Endothelial cell of umbilical vein (primary cell): ENCODE data around the gene RFX7. TPM values are rescaled to one million over a fixed set of nuclear protein-coding genes. Genes with fewer than 3 reads are reported as not detected.

Experiments used
- BruUV-seq: library from RNA; stranded (reverse); fragments of 400-500 nt; replicated peaks from 2 replicates; lab custom pipeline; 2021; lab: Mats Ljungman, UMichigan
- CTCF ChIA-PET: fragments of 300-600, 350-600 bp; sonication (Branson Sonifier 250); formaldehyde crosslinking; loops from one replicate; lab custom pipeline; 2021; ENCODE audit warnings: antibody characterized with exemption, inconsistent platforms; lab: Charles Lee
- POLR2A ChIA-PET: fragments of 300-600, 350-600 bp; sonication (Branson Sonifier 250); formaldehyde crosslinking; loops from one replicate; lab custom pipeline; 2021; ENCODE audit warnings: antibody characterized with exemption, inconsistent platforms; lab: Charles Lee
- DNase-seq: peaks from one replicate; pipeline ENCODE4 v3.0.0-alpha.2; 2011; ENCODE audit warnings: low read depth, low spot score
- FAIRE-seq: peaks from 2 replicates; lab custom pipeline; 2011; peaks lifted over from hg19 to GRCh38; lab: Jason Lieb, UNC
- H2AFZ ChIP-seq: 2 replicates; pipeline ENCODE4 v1.6.0; 2012; ENCODE audit warnings: low read depth, low read length, control low read depth, inconsistent platforms
- H3K27ac ChIP-seq: 2 replicates; pipeline ENCODE4 v1.5.1; 2011; ENCODE audit warnings: low read depth, mild to moderate bottlenecking, control low read depth, low read length, moderate library complexity; ENCODE audit not compliant: insufficient read depth
- H3K27me3 ChIP-seq, 2 experiments: 2 replicates each; pipeline versions ENCODE4 v1.6.0 to v1.6.1; 2011; ENCODE audit warnings: low read length in 2 of 2, mixed read lengths in 1 of 2; ENCODE audit not compliant: control insufficient read depth in 2 of 2, insufficient read depth in 2 of 2
- H3K36me3 ChIP-seq, 2 experiments: 2 replicates in 1 of 2; 3 replicates in 1 of 2; pipeline ENCODE4 v1.5.1; 2011; ENCODE audit warnings: low read length in 2 of 2, mild to moderate bottlenecking in 1 of 2, moderate library complexity in 1 of 2; ENCODE audit not compliant: control insufficient read depth in 2 of 2, insufficient read depth in 2 of 2; ENCODE audit errors: extremely low read depth in 1 of 2
- H3K4me1 ChIP-seq: 3 replicates; pipeline ENCODE4 v1.5.1; 2011; ENCODE audit warnings: mild to moderate bottlenecking, low read length; ENCODE audit not compliant: control insufficient read depth, insufficient read depth; ENCODE audit errors: extremely low read depth
- H3K4me2 ChIP-seq: 2 replicates; pipeline ENCODE4 v1.6.1; 2011; ENCODE audit warnings: low read length, control low read depth, mixed read lengths; ENCODE audit not compliant: insufficient read depth
- H3K4me3 ChIP-seq, 3 experiments: fragments of 200-600 bp in 1 of 3; sonication (generic), shearing (Covaris generic) in 1 of 3; replicated peaks in 1 of 3; 2 replicates each; pipeline ENCODE4 v1.5.1; 2011 to 2016; ENCODE audit warnings: control low read depth in 3 of 3, low read length in 3 of 3, mild to moderate bottlenecking in 2 of 3, inconsistent platforms in 1 of 3, low read depth in 1 of 3, moderate library complexity in 1 of 3; ENCODE audit not compliant: insufficient read depth in 1 of 3
- H3K79me2 ChIP-seq: 2 replicates; pipeline ENCODE4 v1.6.0; 2012; ENCODE audit warnings: low read length, inconsistent platforms; ENCODE audit not compliant: control insufficient read depth, insufficient read depth
- H3K9ac ChIP-seq: replicated peaks from 2 replicates; pipeline ENCODE3; 2011; ENCODE audit warnings: low read length, control low read depth; ENCODE audit not compliant: insufficient read depth; ENCODE audit errors: extremely low read depth
- H3K9me1 ChIP-seq: replicated peaks from 3 replicates; pipeline ENCODE4 v1.6.0; 2011; ENCODE audit warnings: mild to moderate bottlenecking, low read length; ENCODE audit not compliant: control insufficient read depth, insufficient read depth; ENCODE audit errors: extremely low read depth
- H3K9me3 ChIP-seq: replicated peaks from 2 replicates; pipeline ENCODE4 v1.5.1; 2012; ENCODE audit warnings: low read length, inconsistent platforms; ENCODE audit not compliant: control insufficient read depth, insufficient read depth
- H4K20me1 ChIP-seq: replicated peaks from 2 replicates; pipeline ENCODE3; 2011; ENCODE audit warnings: mild to moderate bottlenecking, low read length; ENCODE audit not compliant: control insufficient read depth, insufficient read depth; ENCODE audit errors: extremely low read depth
- CTCF ChIP-seq, 2 donors: IDR thresholded peaks; 1 replicate in 1 of 2; 2 replicates in 1 of 2; pipeline ENCODE4 v1.5.1; 2011; ENCODE audit warnings: low read length in 2 of 2, mild to moderate bottlenecking in 2 of 2, moderate library complexity in 2 of 2, control low read depth in 1 of 2, inconsistent platforms in 1 of 2, low read depth in 1 of 2; ENCODE audit not compliant: insufficient read depth in 1 of 2; ENCODE audit errors: extremely low read depth in 1 of 2
- EZH2 ChIP-seq: IDR thresholded peaks from 2 replicates; pipeline ENCODE4 v1.6.1; 2012; ENCODE audit warnings: borderline replicate concordance, low read depth, mild to moderate bottlenecking, moderate library complexity, low read length, inconsistent platforms; ENCODE audit not compliant: severe bottlenecking
- GATA2 ChIP-seq: IDR thresholded peaks from 2 replicates; pipeline ENCODE4 v1.7.0; 2011; ENCODE audit warnings: low read depth, mild to moderate bottlenecking, moderate library complexity, mixed read lengths, low read length; ENCODE audit not compliant: insufficient read length, insufficient read depth
- JUN ChIP-seq: IDR thresholded peaks from 2 replicates; pipeline ENCODE4 v1.6.1; 2011; ENCODE audit warnings: borderline replicate concordance, low read depth; ENCODE audit not compliant: insufficient read length, insufficient read depth
- MAX ChIP-seq: IDR thresholded peaks from 2 replicates; pipeline ENCODE4 v1.6.1; 2011; ENCODE audit not compliant: insufficient read depth, insufficient read length
- MYC ChIP-seq: IDR thresholded peaks from one replicate; pipeline ENCODE4 v1.6.1; 2011; ENCODE audit warnings: mild to moderate bottlenecking, low read depth, low read length
- POLR2A ChIP-seq: IDR thresholded peaks from 2 replicates; pipeline ENCODE4 v1.6.1; 2012; ENCODE audit warnings: low read depth, mild to moderate bottlenecking, control low read depth, low read length
- POLR2AphosphoS5 ChIP-seq: IDR thresholded peaks from 2 replicates; pipeline ENCODE4 v1.6.1; 2012; ENCODE audit warnings: low read depth, mild to moderate bottlenecking, control low read depth, low read length, moderate library complexity; ENCODE audit not compliant: insufficient read depth
- dilution Hi-C: fragments of 300-500 bp; cut with MboI; formaldehyde crosslinking; loops from one replicate; pipeline ENCODE4 v1.15.0; 2019; ENCODE audit warnings: low sequenced_read_pairs; ENCODE audit not compliant: extremely low pct_ligation_motif_present
- intact Hi-C: fragments of 100-400 bp; cut with micrococcal nuclease; formaldehyde crosslinking; loops from one replicate; pipeline ENCODE4 v1.10.0; 2022
- polyA plus RNA-seq, 4 experiments: library from polyadenylated mRNA; depleted of rRNA in 3 of 4; stranded (reverse) in 3 of 4; unstranded in 1 of 4; fragments of >200 nt; gene quantifications; 2 replicates each; pipeline versions ENCODE4 v1.2.1 to v1.2.3, GENCODE V29; 2011 to 2012; ENCODE audit warnings: missing spikeins in 1 of 4
- total RNA-seq: library from RNA; stranded (reverse); gene quantifications from 2 replicates; pipeline ENCODE4 v1.2.3, GENCODE V29; 2021

Gene RFX7
- total and polyA plus RNA-seq, 2 donors (not counting 3 experiments of a cell fraction or from before 2014, with no cell fraction given): 6.3 to 23.0 TPM

GRCh38 chr15:56042031-56042430 lies 201.6 kb downstream of the RFX7 start:
- no peaks in the 10 kb centered on the region for H3K9me3 ChIP-seq
- H3K4me1 ChIP-seq: peaks cover 23% of the 10 kb centered on the region
- TF ChIP-seq MYC: no peak
- no peak for TF ChIP-seq MAX
- TF ChIP-seq POLR2A: no peak
- no peak for TF ChIP-seq JUN
- no peak for TF ChIP-seq EZH2
- no peak for TF ChIP-seq CTCF (IDR thresholded peaks at IDR 0.05; ENCODE audit: extremely low read depth in 1 of 2, insufficient read depth in 1 of 2, low read depth in 1 of 2, low read length in 2 of 2)
- no peak for TF ChIP-seq GATA2
- no peak for TF ChIP-seq POLR2AphosphoS5
- dilution Hi-C loops: no loop called here
- intact Hi-C loops: loop anchor here (10.0 kb wide), 1 partner anchor 203 kb away; the partner anchor contains the start of gene RFX7
- no peaks in the 10 kb centered on the region for H3K36me3 ChIP-seq
- H3K27ac ChIP-seq: no peak overlapping the region
- no peak overlapping the region for H3K4me2 ChIP-seq
- no peaks in the 10 kb centered on the region for H3K79me2 ChIP-seq
- H2AFZ ChIP-seq: no peak overlapping the region
- no peaks in the 10 kb centered on the region for H3K27me3 ChIP-seq
- H3K9ac ChIP-seq: no peak overlapping the region
- FAIRE-seq: no peak
- CTCF ChIA-PET: interaction anchor here (1.0 to 2.6 kb wide), 4 partner anchors 10 to 145 kb away, joined by 3 to 8 read pairs (median 4); no protein-coding TSS in a partner anchor
- no peak overlapping the region for H3K4me3 ChIP-seq
- H3K9me1 ChIP-seq: no peaks in the 10 kb centered on the region
- no peaks in the 10 kb centered on the region for H4K20me1 ChIP-seq
- DNase-seq: no peak
- POLR2A ChIA-PET: no interaction called here
- no TSS peak for BruUV-seq
